T-helper 2 cell treated with Interferon-gamma antibody and Interleukin-4, amounts not matched to agents 5 μg/mL and 100 μg/mL, for 36 hours (primary cell): ENCODE measurements around the gene SPNS1.
"Not testable (repeated sequence)": the region's sequence is repeated elsewhere in the genome, so short reads cannot be mapped to it uniquely, and the experiment has no call there.

Experiments used
- DNase-seq: peaks from one replicate; pipeline ENCODE4 v3.0.0; 2021; ENCODE audit warnings: low spot score
- H3K27ac Mint-ChIP-seq: one replicate; pipeline ENCODE4 v1.8.0; 2021; ENCODE audit warnings: mild to moderate bottlenecking, mixed read lengths
- H3K27me3 Mint-ChIP-seq: one replicate; pipeline ENCODE4 v1.8.0; 2021; ENCODE audit warnings: low read depth, mixed read lengths
- H3K36me3 Mint-ChIP-seq: one replicate; pipeline ENCODE4 v1.8.0; 2021; ENCODE audit warnings: low read depth, mixed read lengths
- H3K4me1 Mint-ChIP-seq: one replicate; pipeline ENCODE4 v1.8.0; 2021; ENCODE audit warnings: low read depth, mixed read lengths
- H3K4me3 Mint-ChIP-seq: one replicate; pipeline ENCODE4 v1.8.0; 2022; ENCODE audit warnings: mild to moderate bottlenecking, moderate library complexity, mixed read lengths
- H3K9me3 Mint-ChIP-seq: one replicate; pipeline ENCODE4 v1.8.0; 2021; ENCODE audit warnings: mixed read lengths

Gene SPNS1

GRCh38 chr16:28987170-28987853 is 12.7 kb downstream of the SPNS1 start:
- no peaks in the 10 kb centered on the region for H3K27me3 Mint-ChIP-seq
- peak overlapping the region; percentile 99 for H3K4me3 Mint-ChIP-seq
- H3K27ac Mint-ChIP-seq = peak overlapping the region; percentile 97
- no peak for DNase-seq
- peaks cover 46% of the 10 kb centered on the region for H3K4me1 Mint-ChIP-seq
- H3K9me3 Mint-ChIP-seq = peaks cover 4% of the 10 kb centered on the region
- peaks cover 83% of the 10 kb centered on the region for H3K36me3 Mint-ChIP-seq

DNA sequence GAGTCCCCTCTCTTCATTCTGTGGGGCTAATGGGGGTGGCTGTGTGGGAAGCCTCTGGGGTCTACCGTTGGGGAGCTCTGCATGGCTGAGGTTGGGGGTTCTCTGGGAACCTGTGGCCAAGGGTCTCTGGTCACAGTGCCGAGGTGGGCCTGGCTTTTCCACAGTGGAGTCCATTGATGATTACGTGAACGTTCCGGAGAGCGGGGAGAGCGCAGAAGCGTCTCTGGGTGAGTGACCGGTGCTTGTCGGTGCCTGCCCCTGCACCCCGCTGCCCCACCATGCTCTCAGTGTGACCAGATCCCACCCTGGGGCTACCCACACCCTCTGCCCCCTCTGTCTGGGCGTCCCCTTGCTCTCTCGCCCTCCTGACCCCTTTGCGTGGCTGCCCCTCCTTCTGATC is 14.8 kb downstream of the SPNS1 start:
- H3K27ac Mint-ChIP-seq = peak overlapping the region; percentile 97
- H3K27me3 Mint-ChIP-seq = no peaks in the 10 kb centered on the region
- peaks cover 37% of the 10 kb centered on the region for H3K4me1 Mint-ChIP-seq
- no peak for DNase-seq
- peaks cover 4% of the 10 kb centered on the region for H3K9me3 Mint-ChIP-seq
- H3K36me3 Mint-ChIP-seq = peaks cover 66% of the 10 kb centered on the region
- peak overlapping the region; percentile 99 for H3K4me3 Mint-ChIP-seq

GRCh38 chr16:28990375-28991040 is 15.9 kb downstream of the SPNS1 start:
- peak overlapping the region; percentile 89 for H3K27ac Mint-ChIP-seq
- H3K27me3 Mint-ChIP-seq = no peaks in the 10 kb centered on the region
- peak overlapping the region; percentile 84 for H3K4me3 Mint-ChIP-seq
- H3K9me3 Mint-ChIP-seq = peaks cover 4% of the 10 kb centered on the region
- H3K36me3 Mint-ChIP-seq = peaks cover 61% of the 10 kb centered on the region
- H3K4me1 Mint-ChIP-seq = peaks cover 34% of the 10 kb centered on the region
- peak; percentile 73 for DNase-seq

- peaks cover 34% of the 10 kb centered on the region for H3K4me1 Mint-ChIP-seq
- peaks cover 49% of the 10 kb centered on the region for H3K36me3 Mint-ChIP-seq
- no peaks in the 10 kb centered on the region for H3K27me3 Mint-ChIP-seq
- H3K27ac Mint-ChIP-seq = peak overlapping the region; percentile 45
- no peak for DNase-seq
- peak overlapping the region; percentile 84 for H3K4me3 Mint-ChIP-seq
- peaks cover 4% of the 10 kb centered on the region for H3K9me3 Mint-ChIP-seq
Measured at GRCh38 chr16:28991687-28992086, 17.1 kb downstream of the SPNS1 start.

- no peaks in the 10 kb centered on the region for H3K27me3 Mint-ChIP-seq
- H3K4me3 Mint-ChIP-seq = no peak overlapping the region
- DNase-seq = no peak
- no peaks in the 10 kb centered on the region for H3K9me3 Mint-ChIP-seq
- H3K27ac Mint-ChIP-seq = peak overlapping the region; percentile 41
- peaks cover 41% of the 10 kb centered on the region for H3K36me3 Mint-ChIP-seq
- peaks cover 29% of the 10 kb centered on the region for H3K4me1 Mint-ChIP-seq
Measured at GRCh38 chr16:28992496-28992895, 17.9 kb downstream of the SPNS1 start.

DNA sequence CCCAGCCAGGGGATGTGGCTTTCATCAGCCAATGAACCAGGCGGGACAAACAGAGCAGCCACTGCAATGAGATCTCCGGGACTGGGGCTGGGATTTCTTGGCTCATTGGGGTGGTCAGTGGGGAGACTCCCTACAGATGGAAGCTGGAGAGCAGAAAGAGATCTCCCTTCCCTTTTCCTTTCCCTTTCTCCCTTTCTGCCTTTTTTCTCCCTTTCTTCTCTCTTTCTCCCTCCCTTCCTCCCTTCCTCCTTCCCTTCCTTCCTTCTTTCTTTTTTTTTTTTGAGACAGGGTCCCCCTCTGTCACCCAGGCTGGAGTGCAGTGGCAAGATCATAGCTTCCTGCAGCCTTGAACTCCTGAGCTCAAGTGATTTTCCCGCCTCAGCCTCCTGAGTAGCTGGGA is 24.3 kb downstream of the SPNS1 start:
- Mint-ChIP-seq H3K36me3 (no peaks in the 10 kb centered on the region), H3K27me3 (no peaks in the 10 kb centered on the region), H3K4me3 (no peak overlapping the region), H3K4me1 (peaks cover 10% of the 10 kb centered on the region), H3K9me3 (no peaks in the 10 kb centered on the region), H3K27ac (no peak overlapping the region)
- no peak for DNase-seq

DNA sequence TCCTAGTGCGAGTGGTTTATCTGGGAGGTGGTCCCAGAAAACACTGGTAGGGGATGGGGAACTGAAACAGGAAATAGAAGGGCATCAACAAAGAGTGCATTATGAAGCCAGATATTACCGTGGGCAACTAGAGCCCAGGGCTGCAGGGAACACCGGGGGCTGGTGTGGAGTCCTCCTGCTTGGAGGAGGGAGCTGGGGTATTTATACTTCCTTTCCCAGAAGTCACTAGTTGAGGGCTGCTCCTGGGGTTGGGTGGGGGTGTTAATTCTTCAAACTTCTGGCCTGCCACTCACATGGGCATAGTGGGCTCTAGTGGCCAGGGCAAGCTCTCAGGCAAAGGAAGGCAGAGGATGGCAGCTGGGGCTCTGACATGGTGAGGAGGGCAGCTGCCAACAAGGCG is 25.0 kb downstream of the SPNS1 start:
- Mint-ChIP-seq H3K36me3 (no peaks in the 10 kb centered on the region), H3K4me1 (peaks cover 11% of the 10 kb centered on the region), H3K4me3 (no peak overlapping the region), H3K9me3 (no peaks in the 10 kb centered on the region), H3K27ac (no peak overlapping the region), H3K27me3 (no peaks in the 10 kb centered on the region)
- no peak for DNase-seq

DNA sequence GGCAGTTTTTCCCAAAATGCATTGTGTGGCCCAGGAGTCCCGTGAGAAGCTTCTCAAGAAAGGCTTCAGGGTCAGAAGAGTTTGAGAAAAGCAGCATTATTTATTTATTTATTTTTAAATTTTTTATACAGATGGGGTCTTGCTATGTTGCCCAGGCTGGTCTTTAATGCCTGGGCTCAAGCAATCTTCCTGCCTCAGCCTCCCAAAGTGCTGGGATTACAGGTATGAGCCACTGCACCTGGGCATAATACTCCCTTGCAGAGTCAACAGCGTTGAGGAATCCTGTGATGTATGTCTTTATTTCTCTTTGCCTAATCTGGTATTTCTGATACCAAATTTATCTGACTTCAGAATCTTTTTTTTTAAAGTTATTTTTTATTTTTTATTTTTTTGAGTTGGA is 25.4 kb downstream of the SPNS1 start:
- Mint-ChIP-seq H3K27me3 (no peaks in the 10 kb centered on the region), H3K4me1 (peaks cover 15% of the 10 kb centered on the region), H3K4me3 (no peak overlapping the region), H3K36me3 (no peaks in the 10 kb centered on the region), H3K9me3 (no peaks in the 10 kb centered on the region), H3K27ac (no peak overlapping the region)
- DNase-seq = no peak

DNA sequence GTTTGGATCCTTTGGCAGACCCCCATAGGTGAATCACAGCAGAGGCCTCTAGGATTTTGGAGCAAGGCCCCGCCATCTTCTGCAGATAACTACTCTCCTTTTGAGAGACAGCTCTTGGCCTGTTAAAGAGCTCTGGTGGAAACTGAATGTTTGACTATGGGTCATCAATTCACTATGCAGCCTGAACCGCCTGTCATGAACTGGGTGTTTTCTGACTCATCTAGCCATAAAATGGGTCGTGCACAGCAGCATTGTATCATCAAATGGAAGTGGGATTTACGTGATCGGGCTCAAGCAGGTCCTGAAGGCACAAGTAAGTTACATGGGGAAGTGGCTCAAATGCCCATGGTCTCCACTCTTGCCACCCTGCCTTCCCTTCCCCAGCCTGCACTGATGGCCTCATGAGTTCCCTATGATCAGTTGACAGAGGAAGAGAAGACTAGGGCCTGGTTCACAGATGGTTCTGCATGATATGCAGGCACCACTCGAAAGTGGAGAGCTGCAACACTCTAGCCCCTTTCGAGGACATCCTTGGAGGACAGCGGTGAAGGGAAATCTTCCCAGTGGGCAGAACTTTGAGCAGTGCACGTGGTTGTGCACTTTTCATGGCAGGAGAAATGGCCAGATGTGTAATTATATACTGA is 30.0 kb downstream of the SPNS1 start:
- H3K9me3 Mint-ChIP-seq, H3K27me3 Mint-ChIP-seq, H3K4me3 Mint-ChIP-seq, DNase-seq, H3K36me3 Mint-ChIP-seq: not testable (repeated sequence)
- Mint-ChIP-seq H3K4me1 (peaks cover 31% of the 10 kb centered on the region), H3K27ac (peak overlapping the region; percentile 34)

GRCh38 chr16:29007730-29008593 is 33.4 kb downstream of the SPNS1 start:
- H3K4me3 Mint-ChIP-seq = peak overlapping the region; percentile 66
- no peaks in the 10 kb centered on the region for H3K27me3 Mint-ChIP-seq
- no peaks in the 10 kb centered on the region for H3K36me3 Mint-ChIP-seq
- peak overlapping the region; percentile 97 for H3K27ac Mint-ChIP-seq
- peaks cover 49% of the 10 kb centered on the region for H3K4me1 Mint-ChIP-seq
- H3K9me3 Mint-ChIP-seq = no peaks in the 10 kb centered on the region
- peak; percentile 78 for DNase-seq

GRCh38 chr16:29009050-29009837 is 34.7 kb downstream of the SPNS1 start:
- H3K4me3 Mint-ChIP-seq = peak overlapping the region; percentile 75
- H3K9me3 Mint-ChIP-seq = no peaks in the 10 kb centered on the region
- H3K36me3 Mint-ChIP-seq = no peaks in the 10 kb centered on the region
- peaks cover 57% of the 10 kb centered on the region for H3K4me1 Mint-ChIP-seq
- H3K27me3 Mint-ChIP-seq = no peaks in the 10 kb centered on the region
- peak; percentile 56 for DNase-seq
- H3K27ac Mint-ChIP-seq = peak overlapping the region; percentile 97

DNA sequence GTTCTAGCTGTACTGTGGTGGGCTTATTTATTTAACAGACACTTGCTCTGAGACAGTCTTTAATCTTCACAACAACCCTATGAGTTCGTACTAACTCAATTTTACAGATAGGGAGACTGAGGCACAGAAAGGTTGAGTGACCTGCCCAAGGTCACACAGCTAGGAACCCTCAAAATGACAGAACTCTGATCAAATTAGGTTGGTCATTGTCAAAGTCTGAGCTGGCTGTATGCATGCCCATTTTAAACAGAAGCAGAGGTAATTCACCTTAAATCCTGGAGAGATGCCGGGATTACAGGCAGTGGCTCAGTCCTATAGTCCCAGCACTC is 35.2 kb downstream of the SPNS1 start:
- Mint-ChIP-seq H3K4me3 (peak overlapping the region; percentile 75), H3K36me3 (no peaks in the 10 kb centered on the region), H3K27me3 (no peaks in the 10 kb centered on the region), H3K27ac (peak overlapping the region; percentile 97), H3K4me1 (peaks cover 59% of the 10 kb centered on the region), H3K9me3 (peaks cover 4% of the 10 kb centered on the region)
- DNase-seq = no peak

DNA sequence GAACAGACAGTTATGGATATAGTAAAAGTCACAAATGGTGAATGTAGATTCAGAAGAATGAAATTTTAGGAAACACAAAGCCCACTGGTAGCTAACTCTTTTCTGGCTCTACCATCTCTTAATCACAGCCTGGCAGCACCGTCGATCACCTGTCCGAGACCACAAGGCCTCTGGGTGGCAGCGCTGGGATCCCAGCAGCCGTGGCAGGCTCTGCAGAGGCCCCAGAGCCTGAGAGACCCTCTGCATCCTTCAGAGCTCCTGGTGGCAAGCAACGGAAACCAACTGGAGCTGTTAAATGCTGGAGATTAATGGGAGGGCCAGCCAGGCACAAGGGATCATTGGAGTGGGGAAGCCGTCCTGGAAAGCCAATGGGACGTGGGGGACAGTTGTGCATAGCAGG is 36.5 kb downstream of the SPNS1 start:
- Mint-ChIP-seq H3K36me3 (no peaks in the 10 kb centered on the region), H3K27ac (peak overlapping the region; percentile 36), H3K4me3 (no peak overlapping the region), H3K27me3 (no peaks in the 10 kb centered on the region), H3K4me1 (peaks cover 56% of the 10 kb centered on the region), H3K9me3 (peaks cover 5% of the 10 kb centered on the region)
- no peak for DNase-seq
